Stomach smooth muscle (tissue), 2 donors: ENCODE results near the gene NBAS.

Experiments used
- H3K27ac ChIP-seq: one replicate; pipeline ENCODE4 v1.7.0; 2013; ENCODE audit warnings: mild to moderate bottlenecking, low read length, inconsistent platforms
- H3K27me3 ChIP-seq, 2 donors: one replicate each; pipeline ENCODE4 v1.7.0; 2013; ENCODE audit warnings: low read length in 2 of 2; ENCODE audit not compliant: insufficient read depth in 2 of 2, control insufficient read depth in 1 of 2
- H3K36me3 ChIP-seq, 2 donors: one replicate each; pipeline ENCODE4 v1.7.0; 2013; ENCODE audit warnings: low read length in 2 of 2; ENCODE audit not compliant: control insufficient read depth in 2 of 2, insufficient read depth in 2 of 2
- H3K4me1 ChIP-seq: one replicate; pipeline ENCODE4 v1.7.0; 2013; ENCODE audit warnings: low read length; ENCODE audit not compliant: control insufficient read depth, insufficient read depth
- H3K4me3 ChIP-seq, 2 donors: one replicate each; pipeline ENCODE4 v1.7.0; 2013; ENCODE audit warnings: low read length in 2 of 2
- H3K9ac ChIP-seq, 2 donors: one replicate each; pipeline ENCODE4 v1.7.0; 2013; ENCODE audit warnings: low read length in 2 of 2, mild to moderate bottlenecking in 1 of 2
- H3K9me3 ChIP-seq, 2 donors: one replicate each; pipeline ENCODE4 v1.7.0; 2013; ENCODE audit warnings: low read length in 2 of 2; ENCODE audit not compliant: control insufficient read depth in 2 of 2
- donor health status: healthy.
- donor health status: Pancreatic carcinoma.

NBAS gene

GRCh38 chr2:15359716-15360531 lies 201.2 kb downstream of the NBAS start:
- H3K27ac ChIP-seq = no peak overlapping the region
- peaks cover 5 to 15% of the 10 kb centered on the region in 2 donors for H3K36me3 ChIP-seq
- no peaks in the 10 kb centered on the region for H3K4me1 ChIP-seq
- no peak overlapping the region for H3K9ac ChIP-seq
- no peaks in the 10 kb centered on the region for H3K27me3 ChIP-seq
- no peak overlapping the region for H3K4me3 ChIP-seq
- no peaks in the 10 kb centered on the region for H3K9me3 ChIP-seq

- H3K9me3 ChIP-seq = no peaks in the 10 kb centered on the region
- H3K27ac ChIP-seq = no peak overlapping the region
- no peaks in the 10 kb centered on the region for H3K27me3 ChIP-seq
- no peak overlapping the region for H3K4me3 ChIP-seq
- no peak overlapping the region for H3K9ac ChIP-seq
- H3K36me3 ChIP-seq = peaks cover 7 to 16% of the 10 kb centered on the region in 2 donors
- no peaks in the 10 kb centered on the region for H3K4me1 ChIP-seq
Measured at GRCh38 chr2:15357922-15358321, 203.2 kb downstream of the NBAS start.

- H3K9me3 ChIP-seq = no peaks in the 10 kb centered on the region
- H3K9ac ChIP-seq = no peak overlapping the region
- no peaks in the 10 kb centered on the region for H3K4me1 ChIP-seq
- no peaks in the 10 kb centered on the region for H3K27me3 ChIP-seq
- no peak overlapping the region for H3K27ac ChIP-seq
- H3K36me3 ChIP-seq = peaks cover 9 to 22% of the 10 kb centered on the region in 2 donors
- no peak overlapping the region for H3K4me3 ChIP-seq
Measured at GRCh38 chr2:15357186-15357585, 203.9 kb downstream of the NBAS start.

DNA sequence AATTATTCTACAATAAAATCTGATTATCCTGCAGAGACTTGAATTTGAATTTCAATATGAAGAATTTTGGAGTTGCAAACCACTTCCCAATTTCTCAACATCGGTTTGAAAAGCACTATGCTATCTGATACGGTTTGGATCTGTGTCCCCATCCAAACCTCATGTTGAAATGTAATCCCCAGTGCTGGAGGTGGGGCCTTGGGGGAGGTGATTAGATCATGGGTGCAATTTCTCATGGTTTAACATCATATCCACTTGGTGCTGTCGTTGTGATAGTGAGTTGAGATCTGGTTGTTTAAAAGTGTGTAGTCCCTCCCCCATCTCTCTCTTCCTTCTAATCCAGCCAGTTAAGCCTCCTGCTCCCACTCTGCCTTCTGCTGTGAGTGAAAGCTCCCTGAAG lies 205.7 kb downstream of the NBAS start:
- H3K9me3 ChIP-seq = no peaks in the 10 kb centered on the region
- no peak overlapping the region for H3K27ac ChIP-seq
- peaks cover 14 to 26% of the 10 kb centered on the region in 2 donors for H3K36me3 ChIP-seq
- no peak overlapping the region for H3K9ac ChIP-seq
- no peak overlapping the region for H3K4me3 ChIP-seq
- no peaks in the 10 kb centered on the region for H3K27me3 ChIP-seq
- H3K4me1 ChIP-seq = no peaks in the 10 kb centered on the region

GRCh38 chr2:15354596-15355366 lies 206.4 kb downstream of the NBAS start:
- H3K36me3 ChIP-seq = peaks cover 14 to 26% of the 10 kb centered on the region in 2 donors
- H3K4me1 ChIP-seq = no peaks in the 10 kb centered on the region
- no peak overlapping the region for H3K27ac ChIP-seq
- no peak overlapping the region for H3K9ac ChIP-seq
- no peaks in the 10 kb centered on the region for H3K9me3 ChIP-seq
- H3K27me3 ChIP-seq = no peaks in the 10 kb centered on the region
- no peak overlapping the region for H3K4me3 ChIP-seq

DNA sequence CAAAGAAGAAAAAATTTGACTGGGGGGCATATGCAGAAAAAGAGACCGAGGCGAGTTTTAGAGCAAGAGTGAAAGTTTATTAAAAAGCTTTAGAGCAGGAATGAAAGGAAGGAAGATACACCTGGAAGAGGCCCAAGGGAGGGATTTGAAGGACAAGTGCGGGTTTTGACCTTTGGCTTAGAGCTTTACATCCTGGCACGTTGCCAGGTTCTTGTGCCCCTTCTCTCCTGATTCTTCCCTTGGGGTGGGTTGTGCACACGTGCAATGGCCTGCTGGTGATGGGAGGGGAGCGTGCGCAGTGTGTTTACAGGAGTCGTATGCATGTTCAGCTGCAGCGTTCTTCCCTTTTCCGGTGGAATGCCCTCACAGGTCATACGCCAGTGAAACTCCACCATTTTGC lies 208.8 kb downstream of the NBAS start:
- no peaks in the 10 kb centered on the region for H3K27me3 ChIP-seq
- H3K27ac ChIP-seq = no peak overlapping the region
- H3K36me3 ChIP-seq = peaks cover 14 to 22% of the 10 kb centered on the region in 2 donors

DNA sequence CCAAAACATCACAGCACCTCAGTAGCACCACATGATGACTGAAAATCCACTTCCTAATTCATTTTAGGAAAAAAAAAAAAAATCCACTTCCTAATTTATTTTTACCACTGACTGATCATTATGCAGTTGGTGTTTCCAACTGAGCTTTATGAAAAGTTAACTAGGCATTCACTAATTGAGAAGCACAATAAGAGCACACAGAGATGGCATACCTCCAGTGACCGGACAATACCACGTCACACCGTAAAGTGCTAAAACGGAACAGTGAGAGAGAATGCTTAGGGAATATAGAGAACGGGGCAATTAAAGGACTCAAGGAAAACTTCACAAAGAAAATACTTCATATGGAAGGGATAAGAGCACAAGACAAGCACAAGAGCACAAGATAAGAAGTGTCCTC lies 212.5 kb downstream of the NBAS start:
- Histone ChIP-seq H3K27me3 (no peaks in the 10 kb centered on the region), H3K9ac (no peak overlapping the region), H3K9me3 (no peaks in the 10 kb centered on the region), H3K27ac (no peak overlapping the region), H3K4me3 (no peak overlapping the region), H3K4me1 (no peaks in the 10 kb centered on the region), H3K36me3 (peaks cover 10% of the 10 kb centered on the region in 2 donors)

More for the DNA sequence above, 208.8 kb downstream of the NBAS start:
- Histone ChIP-seq H3K4me1 (no peaks in the 10 kb centered on the region), H3K9me3 (no peaks in the 10 kb centered on the region), H3K4me3 (no peak overlapping the region), H3K9ac (no peak overlapping the region)

DNA sequence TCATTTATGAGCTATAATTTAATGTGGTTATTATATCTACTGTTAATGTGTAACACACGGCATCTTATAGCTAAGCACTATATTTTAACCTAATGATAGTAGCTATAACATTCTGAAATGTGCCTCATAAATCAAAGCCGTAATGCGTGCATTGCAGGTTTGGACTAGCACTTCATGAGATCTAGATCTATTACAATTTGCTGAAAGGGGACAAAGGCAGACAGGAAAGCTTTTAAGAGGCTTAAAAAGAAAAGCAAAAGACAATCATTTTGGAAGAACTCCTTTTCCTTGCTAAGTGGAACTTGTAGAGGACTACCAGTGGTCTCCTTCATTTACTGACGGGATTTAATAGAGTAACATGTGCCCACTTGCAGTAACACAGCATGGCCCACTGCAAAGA lies 213.1 kb downstream of the NBAS start:
- no peak overlapping the region for H3K4me3 ChIP-seq
- H3K27me3 ChIP-seq = no peaks in the 10 kb centered on the region
- peaks cover 8 to 10% of the 10 kb centered on the region in 2 donors for H3K36me3 ChIP-seq
- H3K9me3 ChIP-seq = no peaks in the 10 kb centered on the region
- no peaks in the 10 kb centered on the region for H3K4me1 ChIP-seq
- H3K27ac ChIP-seq = no peak overlapping the region
- no peak overlapping the region for H3K9ac ChIP-seq

GRCh38 chr2:15346624-15347023 lies 214.5 kb downstream of the NBAS start:
- H3K4me3 ChIP-seq = no peak overlapping the region
- peaks cover under 1 to 1% of the 10 kb centered on the region in 2 donors for H3K36me3 ChIP-seq

GRCh38 chr2:15337996-15338666 lies 223.0 kb downstream of the NBAS start:
- Histone ChIP-seq H3K27me3 (no peaks in the 10 kb centered on the region), H3K4me3 (no peak overlapping the region), H3K36me3 (peaks cover 2 to 3% of the 10 kb centered on the region in 2 donors), H3K9ac (no peak overlapping the region), H3K9me3 (no peaks in the 10 kb centered on the region), H3K27ac (no peak overlapping the region), H3K4me1 (no peaks in the 10 kb centered on the region)

More at GRCh38 chr2:15346624-15347023, 214.5 kb downstream of the NBAS start:
- no peaks in the 10 kb centered on the region for H3K27me3 ChIP-seq
- H3K27ac ChIP-seq = no peak overlapping the region
- H3K9ac ChIP-seq = no peak overlapping the region
- H3K4me1 ChIP-seq = no peaks in the 10 kb centered on the region
- no peaks in the 10 kb centered on the region for H3K9me3 ChIP-seq
